Loucy (cell line): ENCODE results near the gene CADM1.

Experiments used
- H2AFZ ChIP-seq: fragments of 200-600 bp; sonication (generic); 2 replicates; pipeline ENCODE4 v1.6.0; 2016; ENCODE audit warnings: antibody characterized with exemption, mild to moderate bottlenecking, low read length, moderate library complexity
- H3F3A ChIP-seq: fragments of 200-600 bp; 2 replicates; pipeline ENCODE4 v1.6.0; 2016; ENCODE audit warnings: antibody characterized with exemption, low read depth, mild to moderate bottlenecking
- H3K27me3 ChIP-seq: fragments of 200-600 bp; sonication (generic); 2 replicates; pipeline ENCODE4 v1.6.1; 2014; ENCODE audit warnings: low read length, mild to moderate bottlenecking; ENCODE audit not compliant: insufficient read depth, poor library complexity, severe bottlenecking
- H3K36me3 ChIP-seq: fragments of 200-600 bp; sonication (generic); 2 replicates; pipeline ENCODE4 v1.6.1; 2016; ENCODE audit warnings: low read length; ENCODE audit not compliant: insufficient read depth
- H3K4me1 ChIP-seq: fragments of 200-600 bp; sonication (generic); 2 replicates; pipeline ENCODE4 v1.5.1; 2014; ENCODE audit warnings: low read length, mild to moderate bottlenecking; ENCODE audit not compliant: insufficient read depth, poor library complexity, severe bottlenecking
- H3K4me2 ChIP-seq: fragments of 200-600 bp; sonication (generic); 2 replicates; pipeline ENCODE4 v1.6.0; 2014; ENCODE audit warnings: antibody characterized with exemption, low read length, low read depth, mild to moderate bottlenecking; ENCODE audit not compliant: poor library complexity, severe bottlenecking
- H3K4me3 ChIP-seq: fragments of 200-600 bp; sonication (generic); 2 replicates; pipeline ENCODE4 v1.5.1; 2014; ENCODE audit warnings: low read length, mild to moderate bottlenecking, mixed read lengths; ENCODE audit not compliant: poor library complexity, severe bottlenecking
- H3K79me2 ChIP-seq: fragments of 200-600 bp; sonication (generic); 2 replicates; pipeline ENCODE4 v1.6.1; 2014; ENCODE audit warnings: low read length; ENCODE audit not compliant: insufficient read depth
- H3K9ac ChIP-seq: fragments of 200-600 bp; sonication (generic); 2 replicates; pipeline ENCODE4 v1.6.0; 2014; ENCODE audit warnings: mild to moderate bottlenecking, low read depth, low read length, moderate library complexity; ENCODE audit not compliant: poor library complexity, severe bottlenecking
- H3K9me2 ChIP-seq: fragments of 200-600 bp; sonication (generic); replicated peaks from 2 replicates; pipeline ENCODE4 v1.6.1; 2016; ENCODE audit warnings: low read depth, low read length, mixed read lengths
- H3K9me3 ChIP-seq: fragments of 200-600 bp; sonication (generic); 2 replicates; pipeline ENCODE4 v1.6.1; 2014; ENCODE audit warnings: mild to moderate bottlenecking, antibody characterized with exemption, low read length, low read depth; ENCODE audit not compliant: insufficient read depth
- H4K20me1 ChIP-seq: fragments of 200-600 bp; sonication (generic); 2 replicates; pipeline ENCODE4 v1.6.0; 2014; ENCODE audit warnings: antibody characterized with exemption, low read length, mild to moderate bottlenecking; ENCODE audit not compliant: insufficient read depth, poor library complexity, severe bottlenecking
- EZH2phosphoT487 ChIP-seq: fragments of 200-600 bp; IDR thresholded peaks from 2 replicates; pipeline ENCODE4 v1.6.1; 2018; ENCODE audit warnings: antibody characterized with exemption, mild to moderate bottlenecking, moderate library complexity, borderline replicate concordance
- TF ChIP-seq, protein P1 (sequence below): fragments of 200-600 bp; sonication (generic); conservative IDR thresholded peaks from 2 replicates; pipeline ENCODE4 v1.5.1; 2014; ENCODE audit warnings: mild to moderate bottlenecking, antibody characterized with exemption, low read length

CADM1 gene

DNA sequence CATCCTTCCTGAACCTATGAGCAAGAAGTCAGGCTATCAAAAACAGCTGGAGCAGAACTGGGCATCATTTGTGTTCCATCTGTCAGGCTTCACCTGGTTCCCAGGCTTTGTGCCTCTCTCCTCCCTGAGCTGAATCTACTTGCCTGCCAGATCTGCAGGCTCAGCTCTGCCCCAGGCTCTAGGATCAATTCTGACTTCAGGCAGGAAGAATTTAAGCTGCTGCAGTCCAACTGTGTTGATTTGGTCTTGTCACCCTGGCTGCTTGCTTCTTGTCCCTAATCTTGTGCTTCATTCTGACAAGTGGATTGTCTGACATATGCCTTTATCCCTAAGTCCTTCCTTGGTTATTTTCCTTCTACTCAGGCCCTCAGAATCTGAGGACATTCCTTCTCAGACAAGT is 31.6 kb upstream of the CADM1 start:
- H3K9ac ChIP-seq: no peak overlapping the region
- H3F3A ChIP-seq: no peaks in the 10 kb centered on the region
- TF ChIP-seq EZH2phosphoT487: no peak
- TF ChIP-seq, protein P1, sequence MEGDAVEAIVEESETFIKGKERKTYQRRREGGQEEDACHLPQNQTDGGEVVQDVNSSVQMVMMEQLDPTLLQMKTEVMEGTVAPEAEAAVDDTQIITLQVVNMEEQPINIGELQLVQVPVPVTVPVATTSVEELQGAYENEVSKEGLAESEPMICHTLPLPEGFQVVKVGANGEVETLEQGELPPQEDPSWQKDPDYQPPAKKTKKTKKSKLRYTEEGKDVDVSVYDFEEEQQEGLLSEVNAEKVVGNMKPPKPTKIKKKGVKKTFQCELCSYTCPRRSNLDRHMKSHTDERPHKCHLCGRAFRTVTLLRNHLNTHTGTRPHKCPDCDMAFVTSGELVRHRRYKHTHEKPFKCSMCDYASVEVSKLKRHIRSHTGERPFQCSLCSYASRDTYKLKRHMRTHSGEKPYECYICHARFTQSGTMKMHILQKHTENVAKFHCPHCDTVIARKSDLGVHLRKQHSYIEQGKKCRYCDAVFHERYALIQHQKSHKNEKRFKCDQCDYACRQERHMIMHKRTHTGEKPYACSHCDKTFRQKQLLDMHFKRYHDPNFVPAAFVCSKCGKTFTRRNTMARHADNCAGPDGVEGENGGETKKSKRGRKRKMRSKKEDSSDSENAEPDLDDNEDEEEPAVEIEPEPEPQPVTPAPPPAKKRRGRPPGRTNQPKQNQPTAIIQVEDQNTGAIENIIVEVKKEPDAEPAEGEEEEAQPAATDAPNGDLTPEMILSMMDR: no peak
- no peaks in the 10 kb centered on the region for H3K79me2 ChIP-seq
- no peaks in the 10 kb centered on the region for H3K36me3 ChIP-seq
- no peaks in the 10 kb centered on the region for H4K20me1 ChIP-seq
- H3K27me3 ChIP-seq: no peaks in the 10 kb centered on the region
- H2AFZ ChIP-seq: no peak overlapping the region
- no peak overlapping the region for H3K4me2 ChIP-seq
- no peaks in the 10 kb centered on the region for H3K4me1 ChIP-seq
- no peak overlapping the region for H3K4me3 ChIP-seq
- no peaks in the 10 kb centered on the region for H3K9me2 ChIP-seq
- peaks cover 3% of the 10 kb centered on the region; the same call in 1 of the 2 replicates for H3K9me3 ChIP-seq

DNA sequence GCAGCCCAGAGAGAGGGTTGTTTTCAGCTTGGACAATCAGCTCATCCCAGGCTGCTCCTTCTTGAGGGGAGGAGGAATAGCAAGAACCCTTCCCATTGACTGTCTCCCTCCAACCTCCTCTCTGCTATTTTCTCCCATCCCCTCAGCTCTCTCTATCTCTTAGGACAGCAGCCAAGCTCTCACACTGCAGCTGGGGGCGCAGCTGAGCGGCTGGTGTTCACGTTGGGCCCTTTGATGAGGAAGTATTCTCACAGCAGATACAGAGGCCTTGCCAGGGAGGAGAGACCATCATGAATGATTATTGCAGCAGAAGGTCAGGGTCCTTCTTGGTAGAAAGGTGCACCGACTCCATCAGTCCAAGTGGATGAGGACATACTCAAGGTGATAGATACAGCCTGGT is 26.5 kb upstream of the CADM1 start:
- Histone ChIP-seq H3K27me3 (no peaks in the 10 kb centered on the region), H3K4me2 (no peak overlapping the region), H3K4me3 (no peak overlapping the region), H4K20me1 (no peaks in the 10 kb centered on the region), H3K9me2 (no peaks in the 10 kb centered on the region), H3K79me2 (no peaks in the 10 kb centered on the region), H3K36me3 (no peaks in the 10 kb centered on the region), H3F3A (no peaks in the 10 kb centered on the region), H3K9me3 (peaks cover 3% of the 10 kb centered on the region; the same call in 1 of the 2 replicates), H3K4me1 (no peaks in the 10 kb centered on the region), H2AFZ (no peak overlapping the region), H3K9ac (no peak overlapping the region)
- no peak for TF ChIP-seq EZH2phosphoT487
- TF ChIP-seq, protein P1: no peak

DNA sequence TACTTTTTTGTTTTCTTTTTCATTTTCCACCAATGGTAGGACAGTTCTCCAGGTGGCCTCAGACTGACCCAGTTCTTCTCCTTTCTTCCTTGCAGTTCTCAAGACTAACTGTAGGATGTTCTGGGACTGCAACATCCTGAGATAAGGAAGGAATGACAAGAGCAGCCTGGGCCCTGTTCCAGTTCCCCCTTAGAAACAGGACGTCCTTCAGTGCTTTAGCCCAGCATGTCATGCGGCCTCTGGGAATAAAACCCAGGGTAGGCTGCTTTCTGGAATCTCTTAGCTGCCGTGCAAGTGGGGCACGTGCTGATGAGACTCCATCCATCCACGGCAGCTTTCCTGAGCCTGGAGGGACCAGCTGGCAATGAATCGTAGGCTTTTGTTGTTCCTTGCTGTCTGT is 24.0 kb upstream of the CADM1 start:
- Histone ChIP-seq H2AFZ (no peak overlapping the region), H3K9ac (no peak overlapping the region), H3F3A (no peaks in the 10 kb centered on the region), H4K20me1 (no peaks in the 10 kb centered on the region), H3K4me3 (no peak overlapping the region), H3K9me3 (no peaks in the 10 kb centered on the region; the same call in 1 of the 2 replicates), H3K9me2 (no peaks in the 10 kb centered on the region), H3K4me1 (no peaks in the 10 kb centered on the region), H3K27me3 (no peaks in the 10 kb centered on the region), H3K4me2 (no peak overlapping the region), H3K79me2 (no peaks in the 10 kb centered on the region), H3K36me3 (no peaks in the 10 kb centered on the region)
- TF ChIP-seq, protein P1: no peak
- TF ChIP-seq EZH2phosphoT487: no peak
